HCT116 (cell line): ENCODE results near the gene SRRM2. TPM values are rescaled to one million over a fixed set of nuclear protein-coding genes. Genes with fewer than 3 reads are reported as not detected.

ENCODE experiments used
- ATAC-seq: fragments of 200-7000 bp; cut with Tn5 transposase; 2 replicates; pipeline ENCODE4 v1.9.1; 2020; ENCODE audit warnings: mild to moderate bottlenecking, moderate library complexity
- BruUV-seq: library from RNA; stranded (reverse); fragments of 400-500 nt; replicated peaks from 2 replicates; lab custom pipeline; 2021; lab: Mats Ljungman, UMichigan
- CTCF ChIA-PET: fragments of 300-600 bp; sonication (Branson Sonifier 250); formaldehyde crosslinking; loops from one replicate; lab custom pipeline; 2021; ENCODE audit warnings: antibody characterized with exemption; lab: Charles Lee
- POLR2A ChIA-PET: fragments of 300-600, 350-600 bp; sonication (Branson Sonifier 250); formaldehyde crosslinking; loops from one replicate; lab custom pipeline; 2021; ENCODE audit warnings: antibody characterized with exemption; lab: Charles Lee
- RAD21 ChIA-PET, 2 experiments: fragments of 300-600 bp; sonication (Branson Sonifier 250); formaldehyde crosslinking; loops; one replicate each; lab custom pipeline; 2023; ENCODE audit warnings: low total read pairs in 2 of 2; ENCODE audit not compliant: uncharacterized antibody in 2 of 2, unreplicated experiment in 2 of 2, low non-redundant PET in 1 of 2; lab: Charles Lee
- DNase-seq: peaks from one replicate; pipeline ENCODE4 v3.0.0-alpha.2; 2010; ENCODE audit warnings: low read depth, low spot score
- H2AFZ ChIP-seq: fragments of 200-600 bp; shearing (Covaris generic), sonication (generic); 2 replicates; pipeline ENCODE4 v1.6.1; 2017; ENCODE audit warnings: low read depth, mixed run types, mixed read lengths, antibody characterized with exemption, low read length; ENCODE audit not compliant: poor library complexity, severe bottlenecking
- H3K27ac ChIP-seq: 2 replicates; pipeline ENCODE4 v1.5.1; 2012; ENCODE audit warnings: low read depth, low read length
- H3K27me3 ChIP-seq: fragments of 200-600 bp; sonication (generic); 2 replicates; pipeline ENCODE4 v1.6.1; 2016; ENCODE audit warnings: mixed run types, low read length, mixed read lengths; ENCODE audit not compliant: insufficient read depth
- H3K36me3 ChIP-seq, 2 experiments: fragments of 200-500 bp in 1 of 2; fragments of 200-600 bp in 1 of 2; sonication (Bioruptor generic) in 1 of 2; sonication (generic) in 1 of 2; 2 replicates each; pipeline versions ENCODE4 v1.5.1 to v1.6.1; 2014 to 2016; ENCODE audit warnings: low read length in 2 of 2, inconsistent platforms in 1 of 2, mixed read lengths in 1 of 2, mixed run types in 1 of 2; ENCODE audit not compliant: insufficient read depth in 2 of 2, control insufficient read depth in 1 of 2
- H3K4me1 ChIP-seq, 2 experiments: fragments of 200-600 bp in 1 of 2; sonication (generic) in 1 of 2; 2 replicates each; pipeline versions ENCODE4 v1.5.1 to v1.6.1; 2012 to 2017; ENCODE audit warnings: low read length in 2 of 2, inconsistent platforms in 1 of 2, mild to moderate bottlenecking in 1 of 2, mixed read lengths in 1 of 2, mixed run types in 1 of 2, moderate library complexity in 1 of 2; ENCODE audit not compliant: insufficient read depth in 2 of 2, control insufficient read depth in 1 of 2
- H3K4me2 ChIP-seq: fragments of 200-600 bp; sonication (generic); 2 replicates; pipeline ENCODE4 v1.6.1; 2017; ENCODE audit warnings: mixed run types, low read length, mixed read lengths
- H3K4me3 ChIP-seq, 2 experiments: fragments of 200-600 bp in 1 of 2; sonication (generic) in 1 of 2; replicated peaks in 1 of 2; 2 replicates each; pipeline ENCODE4 v1.5.1; 2011 to 2016; ENCODE audit warnings: low read length in 2 of 2, control low read depth in 1 of 2, low read depth in 1 of 2, mild to moderate bottlenecking in 1 of 2, mixed read lengths in 1 of 2, mixed run types in 1 of 2
- H3K79me2 ChIP-seq: fragments of 200-600 bp; sonication (generic); 2 replicates; pipeline ENCODE4 v1.6.1; 2017; ENCODE audit warnings: mild to moderate bottlenecking, mixed run types, low read length, moderate library complexity, mixed read lengths; ENCODE audit not compliant: insufficient read depth
- H3K9ac ChIP-seq: fragments of 200-600 bp; sonication (generic); 2 replicates; pipeline ENCODE4 v1.6.1; 2016; ENCODE audit warnings: low read length, mixed read lengths
- H3K9me2 ChIP-seq: fragments of 200-600 bp; sonication (generic), shearing (Covaris generic); 2 replicates; pipeline ENCODE4 v1.6.1; 2017; ENCODE audit warnings: mixed run types, mild to moderate bottlenecking, moderate library complexity; ENCODE audit not compliant: insufficient read depth
- H3K9me3 ChIP-seq, 2 experiments: fragments of 200-500 bp in 1 of 2; fragments of 200-600 bp in 1 of 2; sonication (Bioruptor generic) in 1 of 2; sonication (generic) in 1 of 2; 2 replicates each; pipeline ENCODE4 v1.6.1; 2014 to 2017; ENCODE audit warnings: low read length in 2 of 2, mixed read lengths in 2 of 2, inconsistent platforms in 1 of 2, low read depth in 1 of 2, mild to moderate bottlenecking in 1 of 2, mixed run types in 1 of 2, moderate library complexity in 1 of 2; ENCODE audit not compliant: control insufficient read depth in 1 of 2, insufficient read depth in 1 of 2
- H4K20me1 ChIP-seq: fragments of 200-600 bp; sonication (generic), shearing (Covaris generic); 2 replicates; pipeline ENCODE4 v1.6.1; 2017; ENCODE audit warnings: mixed run types, mild to moderate bottlenecking, moderate library complexity; ENCODE audit not compliant: insufficient read depth
- ELF1 ChIP-seq: IDR thresholded peaks from 2 replicates; pipeline ENCODE4 v1.6.1; 2012; ENCODE audit warnings: low read depth, borderline replicate concordance
- EZH2phosphoT487 ChIP-seq: fragments of 200-600 bp; IDR thresholded peaks from 2 replicates; pipeline ENCODE4 v1.6.1; 2018; ENCODE audit warnings: antibody characterized with exemption, borderline replicate concordance
- FOSL1 ChIP-seq: IDR thresholded peaks from 2 replicates; pipeline ENCODE4 v1.6.1; 2012; ENCODE audit warnings: low read depth
- JUND ChIP-seq: IDR thresholded peaks from 2 replicates; pipeline ENCODE4 v1.6.1; 2012
- SRF ChIP-seq: IDR thresholded peaks from 2 replicates; pipeline ENCODE4 v1.6.1; 2012; ENCODE audit warnings: low read depth
- ZBTB33 ChIP-seq: IDR thresholded peaks from 2 replicates; pipeline ENCODE4 v1.6.1; 2011; ENCODE audit warnings: mild to moderate bottlenecking, low read length, moderate library complexity; ENCODE audit not compliant: insufficient replicate concordance; ENCODE audit errors: extremely low read depth
- ZFX ChIP-seq: fragments of 450-650 bp; IDR thresholded peaks from 2 replicates; pipeline ENCODE4 v1.6.1; 2017
- intact Hi-C: fragments of 100-400 bp; cut with micrococcal nuclease; formaldehyde crosslinking; loops from 2 replicates; pipeline ENCODE4 v1.10.0; 2022
- total RNA-seq: library from RNA; stranded (reverse); gene quantifications from one replicate; pipeline ENCODE4 v1.2.1, GENCODE V29; 2021; ENCODE audit not compliant: unreplicated experiment

SRRM2 gene
- total RNA-seq, 1 experiment from 2014 or later: 541 TPM

DNA sequence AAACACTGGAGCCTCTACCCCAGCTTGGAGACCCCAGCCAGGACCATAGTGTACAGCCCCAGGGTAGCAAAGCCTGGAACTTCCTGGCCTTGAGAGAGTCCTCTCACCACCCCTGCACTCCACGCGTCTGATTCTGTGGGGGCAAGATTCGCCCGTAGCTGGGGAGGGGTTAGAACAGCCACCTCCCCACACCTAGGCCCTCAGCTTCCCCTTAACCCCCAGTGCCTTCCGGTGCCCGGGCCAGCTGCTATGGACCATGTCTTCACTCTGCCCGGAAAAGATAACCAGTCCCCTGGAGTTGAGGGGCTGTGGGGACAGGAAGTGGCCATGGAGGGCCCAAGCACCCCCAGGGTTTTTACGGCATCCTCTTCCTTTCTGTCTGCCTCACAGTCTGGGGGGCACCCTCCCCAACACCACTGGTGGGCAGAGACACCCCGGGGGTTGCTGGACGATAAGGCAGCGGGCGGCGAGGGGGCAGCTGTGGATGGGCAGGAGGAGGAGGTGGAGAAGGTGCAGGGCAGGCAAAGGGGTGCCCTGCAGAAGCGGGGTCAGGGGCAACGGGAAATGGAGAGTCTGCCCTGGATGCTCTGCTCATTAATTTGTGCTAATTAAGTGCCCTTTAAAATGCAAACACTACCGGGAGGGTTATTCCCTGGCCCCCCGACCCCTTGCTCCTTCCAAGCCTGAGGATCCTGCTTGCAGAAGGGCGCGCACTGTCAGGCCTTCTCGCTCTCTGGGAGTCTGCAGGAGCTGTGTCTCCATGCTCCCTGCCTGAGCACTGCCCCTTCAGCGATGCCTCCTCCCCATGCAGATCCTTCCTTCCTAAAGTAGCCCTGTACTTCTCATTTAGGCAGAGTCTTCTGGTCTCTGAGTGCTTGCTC is 34.8 kb upstream of the SRRM2 start:
- Histone ChIP-seq H3K9ac (no peak overlapping the region), H3K4me2 (no peak overlapping the region), H3K4me1 (peaks cover 16 to 31% of the 10 kb centered on the region in 2 experiments), H2AFZ (no peak overlapping the region), H3K36me3 (no peaks in the 10 kb centered on the region), H3K9me3 (no peaks in the 10 kb centered on the region), H3K27me3 (no peaks in the 10 kb centered on the region), H4K20me1 (no peaks in the 10 kb centered on the region), H3K79me2 (no peaks in the 10 kb centered on the region), H3K4me3 (no peak overlapping the region), H3K27ac (no peak overlapping the region)
- ATAC-seq (no peak), DNase-seq (no peak)
- CTCF ChIA-PET: interaction anchor here (0.6 kb wide), 1 partner anchor 1928 kb away, joined by 3 read pairs; no protein-coding TSS in a partner anchor
- RAD21 ChIA-PET: no interaction called here
- TF ChIP-seq JUND (no peak), ELF1 (no peak), ZFX (no peak), ZBTB33 (no peak), SRF (no peak), FOSL1 (no peak), EZH2phosphoT487 (no peak)
- TF ChIP-seq, all 23 proteins: peak for 0
- no TSS peak for BruUV-seq
- intact Hi-C loops: no loop called here
- no peaks in the 10 kb centered on the region for H3K9me2 ChIP-seq
- POLR2A ChIA-PET: no interaction called here
